ENCODE results near the gene PDHX. TPM values are rescaled to one million over a fixed set of nuclear protein-coding genes. Genes with fewer than 3 reads are reported as not detected.
A peak's percentile ranks its signal among the peaks of the same experiment; 100 is the strongest.

PDHX gene
- total RNA-seq = 10 to 100 TPM; 28.7 to 50.1 (median 39.6) TPM

DNA sequence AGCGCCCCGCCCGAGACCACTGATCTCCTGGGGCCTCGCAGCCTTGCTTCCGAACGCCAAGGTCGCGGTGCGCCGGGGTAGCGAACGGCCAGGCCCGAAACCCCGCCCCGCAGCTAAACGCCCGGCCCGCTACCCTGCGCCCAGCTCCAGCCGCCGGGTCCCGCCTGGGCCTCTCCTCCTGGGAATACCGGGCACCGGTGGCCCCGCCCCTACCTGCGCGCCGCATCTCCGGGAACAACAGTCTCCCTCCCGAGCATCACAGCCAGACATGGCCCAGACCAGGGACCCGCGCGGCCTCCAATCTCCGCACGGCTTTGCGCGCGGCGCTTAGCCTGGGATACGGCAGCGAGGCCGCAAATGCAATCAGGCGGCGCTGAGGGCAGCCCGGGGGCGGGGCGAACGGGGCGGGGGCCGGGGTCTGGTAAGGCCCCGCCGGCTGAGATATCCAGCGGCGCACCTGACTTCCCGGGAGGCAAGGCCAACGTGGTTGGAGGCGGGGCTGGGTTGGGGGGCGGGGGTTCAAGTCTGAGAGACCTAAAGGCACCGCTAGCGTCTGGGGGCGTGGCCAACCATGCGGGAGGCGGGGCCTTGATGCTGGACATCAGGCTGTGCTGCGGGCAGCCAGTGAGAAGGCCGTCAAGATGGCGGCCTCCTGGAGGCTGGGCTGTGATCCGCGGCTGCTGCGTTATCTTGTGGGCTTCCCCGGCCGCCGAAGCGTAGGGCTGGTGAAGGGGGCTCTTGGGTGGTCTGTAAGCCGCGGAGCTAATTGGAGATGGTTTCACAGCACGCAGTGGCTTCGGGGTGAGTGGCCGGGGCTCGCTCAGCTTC is at the start of gene PDHX, which contains the start of gene APIP:
Gene PDHX, plus strand, starts transcription at position 604 of the 828 bp plus-strand sequence. Its CDS starts 38 bp downstream, at position 642.
Gene APIP, minus strand, starts transcription at position 365 of the 828 bp plus-strand sequence. Its CDS starts 95 bp downstream, at position 270.
- Histone ChIP-seq H3K27me3 (no peaks in the 10 kb centered on the region), H3K4me1 (peaks cover 2 to 52% (median 3%) of the 10 kb centered on the region in 3 donors), H3K36me3 (peaks cover 0 to 10% of the 10 kb centered on the region in 2 donors), H3K4me3 (peak within 1 kb of the TSS; percentile 76 to 93), H3K27ac (peak within 1 kb of the TSS; percentile 76 to 98 (median 94)), H3K9me3 (no peaks in the 10 kb centered on the region)
- TF ChIP-seq, protein P1, sequence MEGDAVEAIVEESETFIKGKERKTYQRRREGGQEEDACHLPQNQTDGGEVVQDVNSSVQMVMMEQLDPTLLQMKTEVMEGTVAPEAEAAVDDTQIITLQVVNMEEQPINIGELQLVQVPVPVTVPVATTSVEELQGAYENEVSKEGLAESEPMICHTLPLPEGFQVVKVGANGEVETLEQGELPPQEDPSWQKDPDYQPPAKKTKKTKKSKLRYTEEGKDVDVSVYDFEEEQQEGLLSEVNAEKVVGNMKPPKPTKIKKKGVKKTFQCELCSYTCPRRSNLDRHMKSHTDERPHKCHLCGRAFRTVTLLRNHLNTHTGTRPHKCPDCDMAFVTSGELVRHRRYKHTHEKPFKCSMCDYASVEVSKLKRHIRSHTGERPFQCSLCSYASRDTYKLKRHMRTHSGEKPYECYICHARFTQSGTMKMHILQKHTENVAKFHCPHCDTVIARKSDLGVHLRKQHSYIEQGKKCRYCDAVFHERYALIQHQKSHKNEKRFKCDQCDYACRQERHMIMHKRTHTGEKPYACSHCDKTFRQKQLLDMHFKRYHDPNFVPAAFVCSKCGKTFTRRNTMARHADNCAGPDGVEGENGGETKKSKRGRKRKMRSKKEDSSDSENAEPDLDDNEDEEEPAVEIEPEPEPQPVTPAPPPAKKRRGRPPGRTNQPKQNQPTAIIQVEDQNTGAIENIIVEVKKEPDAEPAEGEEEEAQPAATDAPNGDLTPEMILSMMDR (IDR thresholded peaks at IDR 0.05) = no peak
- TF ChIP-seq EP300 (IDR thresholded peaks at IDR 0.05) (no peak), POLR2A (IDR thresholded peaks at IDR 0.05) (peak; percentile 88 to 90), POLR2AphosphoS5 (IDR thresholded peaks at IDR 0.05) (peak; percentile 84)
- peak; percentile 96 for ATAC-seq
- 0% methylated on average over 2 to 4 of the region's 79 CpGs for WGBS, 2 donors (ENCODE audit: low coverage in 1 of 2)

DNA sequence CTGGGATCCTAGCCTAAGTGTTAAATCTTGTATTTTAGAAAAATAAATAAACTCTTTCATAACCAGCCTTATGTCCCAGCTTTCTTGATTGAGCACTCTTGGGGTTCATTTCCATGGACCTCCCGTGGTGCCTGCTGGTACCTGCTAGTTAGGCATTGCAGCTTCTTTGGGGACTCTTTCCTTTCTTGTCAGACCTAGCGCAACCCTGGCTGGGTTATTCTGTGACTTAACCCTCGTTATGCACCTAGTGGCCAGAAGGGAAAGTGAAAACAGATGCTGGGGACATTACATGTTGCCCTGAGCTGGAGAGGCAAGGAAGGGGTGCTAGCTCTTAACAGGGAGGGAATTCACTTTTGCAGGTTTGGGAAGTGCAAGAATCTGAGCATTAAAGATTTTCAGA is 47.0 kb upstream of the PDHX start:
- Histone ChIP-seq H3K27ac (no peak overlapping the region), H3K36me3 (peaks cover 0 to 4% of the 10 kb centered on the region in 2 donors), H3K4me3 (no peak overlapping the region), H3K9me3 (no peaks in the 10 kb centered on the region), H3K27me3 (no peaks in the 10 kb centered on the region), H3K4me1 (no peaks in the 10 kb centered on the region)
- TF ChIP-seq, protein P1 (IDR thresholded peaks at IDR 0.05) = no peak
- no peak for TF ChIP-seq EP300 (IDR thresholded peaks at IDR 0.05)
- no peak for TF ChIP-seq POLR2AphosphoS5 (IDR thresholded peaks at IDR 0.05)
- TF ChIP-seq POLR2A (IDR thresholded peaks at IDR 0.05) = no peak
- ATAC-seq = no peak
- WGBS, 2 donors (ENCODE audit: low coverage in 1 of 2) = 53% methylated on average over 2 of the region's 3 CpGs; no CpG with 5 or more reads in 1 of the 2 donors

DNA sequence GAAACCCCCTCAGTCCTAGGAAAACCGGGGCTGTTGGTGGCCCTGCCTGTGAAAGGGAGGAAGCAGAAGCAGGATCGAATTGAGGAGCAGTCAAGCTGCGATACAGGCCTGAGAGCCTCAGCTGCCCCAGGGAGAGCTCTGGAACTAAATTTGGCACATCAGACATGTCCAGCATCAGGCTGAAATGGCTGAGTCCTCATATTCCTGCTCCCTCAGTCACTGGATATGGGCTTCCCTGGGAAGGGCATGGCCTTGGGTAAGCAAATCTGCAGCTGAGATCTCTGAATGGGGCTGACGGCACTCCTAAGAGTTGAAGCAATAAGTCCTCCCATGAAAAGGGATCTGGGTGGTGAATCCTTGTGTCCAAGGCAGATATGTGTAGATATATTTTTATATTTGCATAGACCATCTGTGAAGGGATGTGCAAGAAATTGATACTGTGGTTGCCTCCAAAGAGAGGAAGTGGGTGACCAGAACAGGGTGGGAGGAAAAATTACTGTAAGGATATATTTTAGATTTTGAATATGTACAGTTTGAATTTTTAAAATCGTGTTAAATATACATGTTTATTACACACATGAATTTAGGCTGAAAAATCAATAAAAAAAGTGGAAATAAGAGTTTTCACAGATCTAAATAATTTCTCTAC is 45.7 kb upstream of the PDHX start:
- no peak for ATAC-seq
- H3K4me1 ChIP-seq = no peaks in the 10 kb centered on the region
- WGBS, 2 donors (ENCODE audit: low coverage in 1 of 2) = 78 to 83% methylated on average over 1 to 5 of the region's 5 CpGs
- H3K27ac ChIP-seq = no peak overlapping the region
- no peaks in the 10 kb centered on the region for H3K27me3 ChIP-seq
- peaks cover 0 to 11% of the 10 kb centered on the region in 2 donors for H3K36me3 ChIP-seq
- no peak for TF ChIP-seq EP300 (IDR thresholded peaks at IDR 0.05)
- TF ChIP-seq, protein P1 (IDR thresholded peaks at IDR 0.05) = no peak
- no peak for TF ChIP-seq POLR2AphosphoS5 (IDR thresholded peaks at IDR 0.05)
- TF ChIP-seq POLR2A (IDR thresholded peaks at IDR 0.05) = no peak
- H3K9me3 ChIP-seq = no peaks in the 10 kb centered on the region
- no peak overlapping the region for H3K4me3 ChIP-seq

DNA sequence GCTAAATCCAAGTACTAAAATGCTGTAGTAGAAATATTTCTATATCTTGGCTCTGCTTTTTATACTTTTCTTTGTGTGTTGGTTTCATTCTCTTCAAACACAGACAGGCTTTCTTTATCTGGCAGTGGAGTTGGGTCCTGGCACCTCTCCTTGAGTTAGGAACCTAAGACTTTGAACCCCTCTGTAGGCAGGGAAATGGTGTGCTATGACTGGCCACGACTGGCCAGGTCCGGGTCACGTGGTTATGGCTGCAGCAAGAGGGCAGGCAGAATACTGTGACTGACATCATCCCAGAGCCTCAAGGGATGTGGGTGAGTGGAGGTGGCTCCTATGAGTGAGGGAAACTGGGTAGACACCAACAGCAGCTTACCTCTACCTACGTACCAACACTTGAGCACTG is 42.2 kb upstream of the PDHX start:
- Histone ChIP-seq H3K4me1 (no peaks in the 10 kb centered on the region), H3K36me3 (peaks cover 0 to 11% of the 10 kb centered on the region in 2 donors), H3K9me3 (no peaks in the 10 kb centered on the region), H3K27me3 (no peaks in the 10 kb centered on the region), H3K27ac (no peak overlapping the region), H3K4me3 (no peak overlapping the region)
- no peak for ATAC-seq
- WGBS, 2 donors (ENCODE audit: low coverage in 1 of 2) = no CpG with 5 or more reads among the region's 4 CpGs
- TF ChIP-seq EP300 (IDR thresholded peaks at IDR 0.05) (no peak), POLR2AphosphoS5 (IDR thresholded peaks at IDR 0.05) (no peak), POLR2A (IDR thresholded peaks at IDR 0.05) (no peak)
- TF ChIP-seq, protein P1 (IDR thresholded peaks at IDR 0.05) = no peak

Data from gastroesophageal sphincter (tissue), 4 donors.